Gastrocnemius medialis (tissue), 4 donors: ENCODE results near the gene MCFD2. TPM values are rescaled to one million over a fixed set of nuclear protein-coding genes. Genes with fewer than 3 reads are reported as not detected.

ENCODE experiments used
- ATAC-seq, 2 donors: fragments of 150-250 bp; one replicate each; pipeline ENCODE4 v1.9.1; 2016
- DNase-seq, 2 donors: peaks; one replicate each; pipeline ENCODE4 v3.0.0-alpha.2; 2019
- H3K27ac ChIP-seq, 4 donors: fragments of 200-600 bp; sonication (generic); 1 replicate in 1 of 4; 2 replicates in 3 of 4; pipeline ENCODE4 v1.5.1; 2016 to 2018; ENCODE audit warnings: mild to moderate bottlenecking in 2 of 4, moderate library complexity in 1 of 4
- H3K27me3 ChIP-seq, 3 donors: fragments of 200-600 bp; sonication (generic) in 2 of 3; 1 replicate in 1 of 3; 2 replicates in 2 of 3; pipeline versions ENCODE4 v1.5.1 to v1.6.0; 2016 to 2019; ENCODE audit warnings: mild to moderate bottlenecking in 1 of 3, moderate library complexity in 1 of 3
- H3K36me3 ChIP-seq, 2 donors: fragments of 200-600 bp; sonication (generic) in 1 of 2; one replicate each; pipeline ENCODE4 v1.5.1; 2017 to 2018
- H3K4me1 ChIP-seq, 2 donors: fragments of 200-600 bp; sonication (generic) in 1 of 2; one replicate each; pipeline ENCODE4 v1.5.1; 2016 to 2017; ENCODE audit warnings: mild to moderate bottlenecking in 2 of 2
- H3K4me3 ChIP-seq, 4 donors: fragments of 200-600 bp; sonication (generic) in 3 of 4; 1 replicate in 1 of 4; 2 replicates in 3 of 4; pipeline ENCODE4 v1.5.1; 2016 to 2019; ENCODE audit warnings: mild to moderate bottlenecking in 2 of 4
- H3K9me3 ChIP-seq, 3 donors: fragments of 200-600 bp; sonication (generic) in 2 of 3; 1 replicate in 1 of 3; 2 replicates in 2 of 3; pipeline ENCODE4 v1.5.1; 2016 to 2019
- POLR2A ChIP-seq, 2 donors: fragments of 450-650 bp; IDR thresholded peaks; one replicate each; pipeline ENCODE4 v1.6.1; 2017; ENCODE audit warnings: antibody characterized with exemption in 2 of 2, mild to moderate bottlenecking in 2 of 2, moderate library complexity in 2 of 2
- in situ Hi-C, 4 donors: fragments of 200-750 bp; cut with MboI; loops; one replicate each; pipeline versions ENCODE4 v1.15.0 to v1.8.0; 2017; ENCODE audit warnings: low sequenced_read_pairs in 4 of 4
- intact Hi-C: fragments of 100-400 bp; cut with DNase I; formaldehyde crosslinking; loops from one replicate; pipeline ENCODE4 v1.15.1; 2023; ENCODE audit warnings: low total_unique reads
- total RNA-seq, 4 donors: library from RNA; depleted of rRNA; stranded (reverse); fragments of >200 nt; gene quantifications; one replicate each; pipeline versions ENCODE4 v1.1.0 to v1.2.3, GENCODE V29; 2016
- TF ChIP-seq, protein P1 (sequence below), 5 experiments: fragments of 450-650 bp in 3 of 5; fragments of 200-600 bp in 2 of 5; sonication (generic) in 2 of 5; IDR thresholded peaks in 4 of 5; conservative IDR thresholded peaks in 1 of 5; 1 replicate in 4 of 5; 2 replicates in 1 of 5; pipeline ENCODE4 v1.5.1; 2016 to 2019; ENCODE audit warnings: antibody characterized with exemption in 5 of 5, mild to moderate bottlenecking in 3 of 5, moderate library complexity in 3 of 5

MCFD2 gene
- total RNA-seq, 4 donors from 2014 or later = 87.9 to 182 (median 106) TPM

- no peak overlapping the region for H3K4me3 ChIP-seq
- DNase-seq (no peak), ATAC-seq (no peak)
- intact Hi-C loops (no loop called here), in situ Hi-C loops (no loop called here)
- H3K36me3 ChIP-seq = no peaks in the 10 kb centered on the region
- no peak overlapping the region for H3K27ac ChIP-seq
- no peaks in the 10 kb centered on the region for H3K4me1 ChIP-seq
- H3K27me3 ChIP-seq = no peaks in the 10 kb centered on the region
- H3K9me3 ChIP-seq = no peaks in the 10 kb centered on the region
- TF ChIP-seq, protein P1, sequence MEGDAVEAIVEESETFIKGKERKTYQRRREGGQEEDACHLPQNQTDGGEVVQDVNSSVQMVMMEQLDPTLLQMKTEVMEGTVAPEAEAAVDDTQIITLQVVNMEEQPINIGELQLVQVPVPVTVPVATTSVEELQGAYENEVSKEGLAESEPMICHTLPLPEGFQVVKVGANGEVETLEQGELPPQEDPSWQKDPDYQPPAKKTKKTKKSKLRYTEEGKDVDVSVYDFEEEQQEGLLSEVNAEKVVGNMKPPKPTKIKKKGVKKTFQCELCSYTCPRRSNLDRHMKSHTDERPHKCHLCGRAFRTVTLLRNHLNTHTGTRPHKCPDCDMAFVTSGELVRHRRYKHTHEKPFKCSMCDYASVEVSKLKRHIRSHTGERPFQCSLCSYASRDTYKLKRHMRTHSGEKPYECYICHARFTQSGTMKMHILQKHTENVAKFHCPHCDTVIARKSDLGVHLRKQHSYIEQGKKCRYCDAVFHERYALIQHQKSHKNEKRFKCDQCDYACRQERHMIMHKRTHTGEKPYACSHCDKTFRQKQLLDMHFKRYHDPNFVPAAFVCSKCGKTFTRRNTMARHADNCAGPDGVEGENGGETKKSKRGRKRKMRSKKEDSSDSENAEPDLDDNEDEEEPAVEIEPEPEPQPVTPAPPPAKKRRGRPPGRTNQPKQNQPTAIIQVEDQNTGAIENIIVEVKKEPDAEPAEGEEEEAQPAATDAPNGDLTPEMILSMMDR (IDR thresholded peaks at IDR 0.05 in 4 of 5, conservative IDR thresholded peaks at IDR 0.05 in 1 of 5) = no peak
- TF ChIP-seq POLR2A (IDR thresholded peaks at IDR 0.05) = no peak
Measured at GRCh38 chr2:46924608-46925007, 9.0 kb upstream of the MCFD2 start.

DNA sequence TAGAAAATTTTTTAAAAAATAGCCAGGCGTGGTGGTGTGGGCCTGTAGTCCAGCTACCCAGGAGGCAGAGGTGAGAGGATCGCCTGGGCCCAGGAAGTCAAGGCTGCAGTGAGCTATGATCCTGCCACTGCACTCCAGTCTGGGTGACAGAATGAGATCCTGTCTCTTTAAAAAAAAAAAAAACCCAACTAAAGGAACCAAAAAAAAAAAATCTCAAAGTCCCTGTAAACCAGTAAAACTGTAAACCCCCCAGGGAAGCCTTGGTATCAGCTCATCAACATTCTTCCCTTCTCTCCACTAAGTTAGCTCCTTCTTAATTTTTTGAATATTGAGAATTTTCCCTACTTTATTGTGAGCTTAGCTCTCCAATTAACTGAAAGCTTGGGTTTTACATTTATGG, 8.4 kb upstream of the MCFD2 start:
- Histone ChIP-seq H3K36me3 (no peaks in the 10 kb centered on the region), H3K9me3 (no peaks in the 10 kb centered on the region), H3K27me3 (no peaks in the 10 kb centered on the region), H3K27ac (no peak overlapping the region), H3K4me3 (no peak overlapping the region), H3K4me1 (no peaks in the 10 kb centered on the region)
- TF ChIP-seq, protein P1 (IDR thresholded peaks at IDR 0.05 in 4 of 5, conservative IDR thresholded peaks at IDR 0.05 in 1 of 5) = no peak
- TF ChIP-seq POLR2A (IDR thresholded peaks at IDR 0.05) = no peak
- no peak for DNase-seq
- in situ Hi-C loops = no loop called here
- ATAC-seq = no peak
- intact Hi-C loops = no loop called here

GRCh38 chr2:46923041-46923528, 7.5 kb upstream of the MCFD2 start:
- Histone ChIP-seq H3K36me3 (no peaks in the 10 kb centered on the region), H3K4me3 (no peak overlapping the region), H3K9me3 (no peaks in the 10 kb centered on the region), H3K27ac (no peak overlapping the region), H3K4me1 (no peaks in the 10 kb centered on the region), H3K27me3 (no peaks in the 10 kb centered on the region)
- intact Hi-C loops = no loop called here
- DNase-seq (no peak), ATAC-seq (no peak)
- TF ChIP-seq, protein P1 (IDR thresholded peaks at IDR 0.05 in 4 of 5, conservative IDR thresholded peaks at IDR 0.05 in 1 of 5) = no peak
- no peak for TF ChIP-seq POLR2A (IDR thresholded peaks at IDR 0.05)
- in situ Hi-C loops = no loop called here

DNA sequence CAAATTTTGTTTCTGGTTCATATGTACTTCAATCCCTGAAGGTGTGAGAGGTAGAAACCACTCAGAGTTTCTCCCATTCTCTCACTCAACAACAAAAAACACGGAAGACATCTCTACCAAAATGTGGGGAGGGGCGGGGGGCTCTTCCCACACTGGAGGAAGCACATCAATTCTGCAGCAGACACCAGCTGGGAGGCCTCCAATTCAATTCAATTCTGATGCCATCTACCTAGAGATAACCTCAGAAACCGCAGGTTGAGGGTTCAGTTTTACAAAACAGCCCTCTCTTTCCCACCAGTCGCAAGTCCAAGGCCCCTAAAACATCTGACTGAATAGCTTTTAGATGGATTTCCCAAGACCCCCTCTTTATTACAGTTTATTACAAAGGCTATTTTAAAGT, 7.0 kb upstream of the MCFD2 start:
- DNase-seq (no peak), ATAC-seq (no peak)
- Histone ChIP-seq H3K36me3 (no peaks in the 10 kb centered on the region), H3K27me3 (no peaks in the 10 kb centered on the region), H3K9me3 (no peaks in the 10 kb centered on the region), H3K27ac (no peak overlapping the region), H3K4me1 (no peaks in the 10 kb centered on the region), H3K4me3 (no peak overlapping the region)
- TF ChIP-seq, protein P1 (IDR thresholded peaks at IDR 0.05 in 4 of 5, conservative IDR thresholded peaks at IDR 0.05 in 1 of 5) = no peak
- TF ChIP-seq POLR2A (IDR thresholded peaks at IDR 0.05) = no peak
- in situ Hi-C loops (no loop called here), intact Hi-C loops (no loop called here)
